ENCODE measurements around the gene H6PD.

DNA sequence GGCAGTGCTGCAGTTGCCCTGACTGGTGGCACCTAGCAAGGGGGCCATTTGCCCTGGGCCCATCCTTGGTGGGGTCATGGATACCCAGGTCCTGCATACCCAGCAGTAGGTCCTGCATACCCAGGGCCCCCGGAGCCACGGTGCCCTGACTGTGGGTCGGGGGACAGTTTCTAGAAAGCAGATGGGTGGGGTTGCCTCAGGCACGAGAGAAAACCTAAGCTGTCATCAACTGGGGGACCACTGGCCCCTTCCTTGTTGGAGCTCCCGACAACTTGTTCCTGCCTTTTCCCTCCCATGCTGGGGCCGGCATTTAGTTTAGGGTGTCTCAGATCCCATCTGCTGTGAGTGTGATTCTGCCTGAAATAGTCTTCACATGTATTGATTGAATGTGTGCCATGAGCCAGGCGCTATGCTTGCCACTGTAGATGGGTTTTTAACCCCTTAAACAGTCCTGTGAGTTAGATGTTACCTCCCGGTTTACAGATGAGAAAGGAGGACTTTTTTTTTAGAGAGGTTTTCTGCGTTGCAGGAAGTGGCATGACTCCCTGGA lies 73.7 kb downstream of the H6PD start:
- no peak for TF ChIP-seq GATA2 (IDR thresholded peaks at IDR 0.05; ENCODE audit: low read depth, low read length)
- no peak for TF ChIP-seq GATA3 (IDR thresholded peaks at IDR 0.05; ENCODE audit: low read depth, low read length)
